Measurements from ENCODE around the gene ENAH.

ENAH gene

DNA sequence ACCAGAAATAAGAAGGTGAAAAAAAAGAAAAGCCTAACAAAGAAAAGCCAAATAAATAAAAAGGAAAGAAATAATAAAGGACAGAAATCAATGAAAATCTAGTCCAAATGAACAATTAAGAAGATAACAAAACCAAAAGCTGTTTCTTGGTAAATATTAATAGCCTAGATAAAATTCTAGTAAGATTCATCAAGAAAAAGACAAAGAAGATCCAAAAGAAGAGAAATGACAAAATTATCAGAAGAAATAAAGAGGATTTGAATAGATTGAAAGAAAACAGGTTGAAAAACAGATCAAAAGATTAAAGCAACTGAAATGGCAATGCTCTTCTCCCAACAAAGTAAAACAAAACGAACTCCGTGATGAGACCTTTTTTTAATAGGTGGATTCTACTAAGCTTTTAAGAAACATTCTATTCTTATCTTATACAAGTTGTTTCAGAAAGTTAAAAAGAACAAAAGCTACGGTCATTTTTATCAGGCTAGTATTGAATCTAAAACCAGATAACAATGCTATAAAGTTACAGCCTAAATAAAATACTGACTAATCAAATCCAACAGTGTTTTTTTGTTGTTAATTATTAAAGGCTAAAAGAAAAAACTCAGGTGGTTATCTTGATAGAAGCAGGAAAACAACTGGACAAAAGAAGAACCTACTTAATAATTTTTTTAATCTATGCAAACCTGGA lies 50.9 kb downstream of the ENAH start:
- DNase-seq = no peak

DNA sequence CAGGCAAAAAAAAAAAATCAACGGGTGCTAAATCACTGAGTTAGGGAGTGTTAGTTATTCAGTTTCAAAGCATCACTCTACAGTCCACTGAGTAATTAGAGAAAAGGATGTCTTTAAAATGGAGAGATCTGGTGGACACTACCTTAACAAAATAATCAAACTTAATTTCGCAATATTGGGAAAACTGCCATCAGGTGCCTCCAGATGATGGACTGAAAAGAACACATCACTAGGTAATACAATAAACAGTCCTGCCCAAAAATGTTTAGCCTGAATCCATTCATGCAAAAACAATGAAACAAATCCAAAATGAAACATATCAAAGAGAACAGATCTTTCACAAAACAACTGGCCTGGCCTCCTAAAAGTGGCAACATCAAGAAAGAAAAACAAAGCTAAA lies 54.1 kb downstream of the ENAH start:
- DNase-seq = no peak

DNA sequence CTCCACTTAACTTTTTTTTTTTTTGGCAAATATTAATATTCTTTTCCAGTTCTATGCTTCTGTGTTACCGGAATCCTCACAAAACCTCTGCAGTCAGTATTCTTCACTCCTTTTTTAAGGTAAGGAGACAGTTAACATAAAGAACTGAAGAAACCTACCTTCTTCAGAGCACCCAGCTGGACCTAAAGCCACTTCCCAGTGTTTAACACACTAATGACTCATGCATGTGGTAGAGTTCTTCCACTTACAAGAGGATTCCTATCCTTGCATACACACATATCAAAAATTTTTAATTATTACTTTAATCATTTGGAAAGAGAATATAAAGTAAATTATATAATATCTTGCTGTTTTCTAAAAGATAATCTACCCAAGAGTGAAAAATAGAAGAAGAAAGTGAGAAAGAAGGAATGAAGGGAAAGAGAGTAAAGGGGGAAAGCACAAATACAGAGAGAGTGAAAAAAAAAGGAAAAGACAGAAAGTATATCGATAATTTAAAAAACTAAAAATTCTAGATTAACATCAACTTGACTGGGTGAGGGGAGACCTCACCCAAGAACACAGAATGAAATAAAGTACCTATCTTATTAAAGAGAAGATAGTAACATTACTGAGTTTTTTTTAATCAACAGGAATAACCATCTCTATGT lies 54.9 kb downstream of the ENAH start:
- DNase-seq = no peak

DNA sequence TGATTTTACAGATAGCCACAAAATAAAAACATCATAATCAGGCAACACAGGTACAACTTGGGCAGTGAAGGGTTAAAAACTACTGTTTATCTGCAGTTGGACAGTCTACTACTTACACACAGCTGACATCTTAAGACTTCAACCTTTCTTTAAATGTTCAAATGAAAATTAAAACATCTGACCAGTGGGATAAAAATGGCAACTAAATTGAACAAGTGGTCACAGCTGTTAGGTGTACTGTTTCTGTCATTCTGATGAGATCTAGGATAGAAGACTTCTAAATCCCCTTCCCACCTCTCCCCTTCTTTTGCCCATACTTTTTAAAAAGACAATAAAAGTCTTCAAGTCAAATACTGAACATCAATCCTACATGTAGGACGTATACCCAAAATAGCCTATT lies 56.2 kb downstream of the ENAH start:
- no peak for DNase-seq

DNA sequence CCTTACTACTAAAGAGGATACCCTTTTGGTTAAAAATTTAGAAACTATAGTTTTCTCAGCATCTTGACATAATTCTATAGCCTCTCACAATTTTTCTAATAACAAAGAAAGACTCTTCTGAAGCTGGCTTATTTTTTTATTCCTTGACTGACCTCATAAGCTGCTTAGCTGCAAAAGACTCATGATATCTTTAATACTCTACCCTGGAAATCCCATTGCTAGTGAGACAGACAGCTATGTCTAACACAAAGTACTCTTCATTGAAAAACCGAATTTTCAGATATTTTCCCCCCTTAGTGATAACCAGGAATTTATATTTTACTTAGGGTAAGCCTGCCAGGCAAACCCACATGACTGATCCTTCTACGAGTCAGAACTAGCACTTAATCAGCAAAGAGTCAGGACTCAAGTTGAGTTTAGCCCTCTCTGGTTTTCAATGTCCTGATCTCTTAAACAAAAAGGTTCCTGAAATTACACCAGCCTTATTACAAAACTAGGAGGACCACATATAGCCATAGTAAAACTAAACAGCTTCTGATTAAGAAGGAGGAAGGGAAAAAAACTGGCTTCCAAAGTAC lies 56.9 kb downstream of the ENAH start:
- DNase-seq = no peak

DNA sequence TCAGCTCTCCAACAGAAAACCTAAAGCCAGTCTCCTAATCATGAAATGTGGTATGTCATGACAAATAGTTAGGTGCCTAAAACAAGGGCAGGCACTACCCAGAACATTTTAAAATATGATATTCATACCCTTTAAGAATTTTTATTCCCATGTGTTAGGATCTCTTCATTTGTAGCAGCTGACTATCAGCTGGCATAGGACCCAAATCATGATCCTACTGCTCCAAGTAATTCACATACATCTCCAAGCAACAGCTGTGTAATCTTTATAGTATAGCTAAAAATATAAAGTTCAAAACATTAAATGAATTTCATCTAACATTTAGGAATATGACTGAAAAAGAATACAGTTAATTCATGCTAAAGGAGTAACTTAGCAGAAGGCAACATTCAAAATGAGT lies 57.5 kb downstream of the ENAH start:
- no peak for DNase-seq

DNA sequence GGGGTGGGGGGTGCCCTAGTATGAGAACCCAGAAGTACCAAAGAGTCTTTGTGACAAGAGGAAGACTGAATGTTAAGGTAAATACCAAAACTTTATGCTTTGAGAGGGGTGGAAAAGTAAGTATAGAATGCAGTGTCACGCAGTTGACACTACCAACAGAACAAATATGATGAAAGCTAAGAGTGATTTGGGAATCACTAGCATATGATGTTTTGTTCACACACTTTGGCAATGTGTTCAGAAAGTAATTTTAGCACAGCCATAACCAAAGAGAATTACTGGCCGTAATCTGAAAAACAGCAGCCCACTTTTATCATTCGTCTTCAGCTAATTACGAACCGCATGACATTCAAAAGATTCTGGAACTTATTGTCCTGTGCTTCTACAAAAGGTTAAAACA lies 59.5 kb downstream of the ENAH start:
- DNase-seq = no peak

DNA sequence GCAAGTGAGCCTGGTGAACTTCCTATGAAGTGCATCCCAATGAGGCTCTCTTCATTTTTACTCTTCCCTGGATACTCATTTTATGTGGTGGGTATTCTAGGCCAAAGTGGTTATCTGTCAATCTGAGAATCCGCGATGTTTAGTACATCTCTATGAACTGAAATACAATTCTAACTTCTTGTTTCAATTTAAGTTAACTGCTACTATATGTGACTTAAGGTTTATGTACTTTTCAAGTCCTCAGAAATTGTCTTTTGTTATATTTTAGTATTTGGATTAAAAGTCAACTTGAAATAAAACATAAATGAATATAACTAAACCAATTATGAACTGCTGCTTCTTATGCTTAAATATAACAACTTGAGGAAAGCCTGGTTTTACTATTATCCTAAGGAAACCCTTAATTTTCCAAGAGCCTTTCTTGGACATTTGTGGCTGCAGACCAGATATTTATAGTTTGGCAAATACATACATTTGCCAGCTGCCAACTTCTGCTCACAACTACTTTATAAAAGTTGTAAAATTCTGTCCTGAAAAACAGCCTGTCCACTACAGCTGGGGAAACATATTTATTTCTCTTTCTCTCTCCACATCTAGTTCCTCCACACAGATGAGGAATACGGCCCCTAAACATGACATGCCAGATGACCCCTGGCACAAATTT lies 60.4 kb downstream of the ENAH start:
- DNase-seq = no peak

DNA sequence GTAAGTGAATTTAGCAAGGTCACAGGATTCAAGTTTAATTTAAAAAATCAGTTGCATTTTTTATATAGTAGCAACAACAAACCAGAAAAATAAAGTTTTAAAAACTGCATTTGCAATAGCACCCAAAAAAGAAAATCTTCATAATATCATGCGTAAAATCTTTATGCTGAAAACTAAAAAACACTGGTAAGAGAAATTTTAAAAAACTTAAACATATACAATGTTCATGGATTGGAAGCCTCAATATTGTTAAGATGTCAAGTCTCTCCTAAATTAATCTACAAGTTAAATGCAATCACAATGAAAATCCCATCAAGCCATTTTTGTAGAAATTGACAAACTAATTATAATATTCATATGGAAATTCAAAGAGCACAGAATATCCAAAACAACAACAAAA lies 65.6 kb downstream of the ENAH start:
- DNase-seq = no peak

DNA sequence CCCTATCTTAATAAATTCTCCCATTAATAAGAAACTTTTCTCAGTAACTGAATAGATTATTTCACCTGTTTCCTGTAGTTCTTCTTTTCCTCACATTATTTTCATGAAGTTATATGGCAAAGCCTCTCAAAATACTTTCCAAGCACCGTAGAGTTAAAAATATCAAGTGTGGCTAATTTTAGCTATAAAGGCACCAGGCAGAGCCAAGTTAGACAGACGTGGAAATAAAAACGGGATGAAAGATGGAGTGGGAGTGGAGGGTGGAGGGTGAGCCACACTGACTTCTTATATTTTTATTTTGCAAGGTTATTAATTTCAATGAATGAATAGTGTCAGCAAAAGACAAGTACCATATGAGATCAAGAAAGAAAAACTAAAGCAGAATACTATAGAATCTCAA lies 71.7 kb downstream of the ENAH start:
- DNase-seq = no peak

DNA sequence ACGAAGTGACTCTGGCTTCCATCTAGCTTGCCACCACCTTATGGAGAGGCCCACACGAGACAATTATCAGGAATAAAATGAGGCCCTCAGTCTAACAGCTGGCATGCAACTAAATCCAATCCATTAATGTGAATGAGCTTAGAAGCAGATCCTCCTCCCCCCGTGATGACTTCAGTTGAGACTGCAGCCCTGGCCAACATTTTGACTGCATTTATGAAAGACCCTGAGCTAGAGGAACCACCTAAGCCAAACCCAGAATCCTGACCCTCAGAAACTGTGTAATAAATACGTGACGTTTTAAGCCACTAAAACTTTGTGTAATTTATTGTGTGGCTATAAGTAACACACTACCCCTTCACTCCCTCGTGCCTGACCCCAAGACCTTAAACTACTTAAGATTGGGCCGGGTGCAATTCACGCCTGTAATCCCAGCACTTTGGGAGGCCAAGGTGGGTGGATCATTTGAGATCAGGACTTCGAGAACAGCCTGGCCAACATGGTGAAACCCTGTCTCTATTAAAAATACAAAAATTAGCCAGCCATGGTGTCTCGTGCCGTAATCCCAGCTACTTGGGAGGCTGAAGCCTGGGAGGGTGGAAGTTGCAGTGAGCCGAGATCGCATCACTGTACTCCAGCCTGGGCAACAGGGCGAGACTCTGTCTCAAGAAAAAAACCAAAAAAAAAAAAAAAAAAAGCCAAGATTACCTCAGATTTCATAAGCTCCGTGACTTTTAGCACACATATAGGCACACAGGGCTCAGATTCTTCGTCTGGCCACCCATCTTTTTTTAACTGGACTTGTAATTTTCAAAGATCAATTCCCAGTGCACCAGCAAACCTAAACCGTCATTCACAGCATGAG lies 72.5 kb downstream of the ENAH start:
- no peak for DNase-seq

DNA sequence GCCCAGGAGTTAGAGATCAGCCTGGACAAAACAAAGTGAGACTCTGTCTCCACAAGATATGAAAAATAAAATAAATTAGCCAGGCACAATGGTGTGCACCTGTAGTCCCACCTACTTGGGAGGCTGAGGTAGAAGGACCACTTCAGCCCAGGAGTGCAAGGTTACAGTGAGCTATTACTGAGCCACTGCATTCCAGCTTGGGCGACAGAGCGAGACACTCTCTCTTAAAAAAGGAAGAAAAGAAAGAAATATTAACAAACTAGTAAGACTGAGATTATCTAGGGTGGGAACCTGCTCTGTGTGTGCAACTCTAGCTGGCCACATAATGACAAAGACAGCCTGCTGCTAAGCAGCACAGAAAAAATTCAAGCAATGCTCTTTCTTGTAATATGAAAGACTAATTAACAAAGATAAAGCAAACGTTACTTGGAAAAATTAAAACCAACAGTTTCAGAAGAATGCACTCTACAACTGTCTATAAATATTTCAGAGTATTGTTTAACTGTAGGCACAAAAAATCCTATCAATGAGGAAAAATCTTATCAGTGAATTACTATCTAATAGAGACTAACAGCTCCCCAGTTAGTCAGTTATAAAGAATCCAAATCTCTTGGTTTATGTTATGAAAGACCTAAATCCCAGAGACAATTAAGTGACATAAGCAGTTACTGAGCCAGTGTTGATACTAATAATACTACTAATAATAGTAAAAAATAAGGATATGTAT lies 74.5 kb downstream of the ENAH start:
- no peak for DNase-seq

DNA sequence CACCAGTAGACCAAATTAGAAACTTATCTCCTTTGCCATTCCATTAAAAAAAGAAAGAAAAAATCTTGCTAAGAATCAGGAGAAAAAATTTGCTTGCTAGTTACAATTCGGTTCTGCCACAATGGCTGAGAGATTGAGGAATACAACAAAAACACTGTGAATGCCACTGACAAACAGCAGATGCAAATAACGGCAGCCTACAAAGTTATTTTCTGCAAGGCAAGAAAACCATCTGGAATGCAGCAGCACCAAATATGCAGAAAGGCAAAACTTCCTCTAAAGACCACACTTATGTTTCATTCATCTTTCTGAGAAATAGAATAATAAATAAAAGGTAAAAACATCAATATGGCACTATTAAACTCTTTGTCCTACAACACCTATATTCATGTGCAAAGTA lies 75.7 kb downstream of the ENAH start:
- DNase-seq = no peak

DNA sequence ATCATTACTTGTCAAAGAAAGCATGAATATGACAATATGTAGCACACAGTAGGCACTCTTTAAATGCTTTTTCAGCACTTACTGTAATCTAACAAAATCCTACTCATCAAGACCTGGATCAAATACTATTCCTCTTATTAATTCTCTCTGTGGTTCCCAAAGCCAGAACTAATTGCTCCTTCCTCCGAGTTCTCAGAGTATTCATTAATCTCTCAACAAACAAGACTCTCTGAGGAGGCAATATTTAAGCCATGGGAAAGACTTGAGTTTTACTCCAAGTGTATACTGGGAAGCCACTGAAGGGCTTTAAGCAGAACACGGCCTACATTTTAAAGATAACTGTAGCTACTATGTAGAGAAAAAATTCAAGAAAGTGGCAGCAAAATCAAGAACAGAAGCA lies 79.7 kb downstream of the ENAH start:
- no peak for DNase-seq

DNA sequence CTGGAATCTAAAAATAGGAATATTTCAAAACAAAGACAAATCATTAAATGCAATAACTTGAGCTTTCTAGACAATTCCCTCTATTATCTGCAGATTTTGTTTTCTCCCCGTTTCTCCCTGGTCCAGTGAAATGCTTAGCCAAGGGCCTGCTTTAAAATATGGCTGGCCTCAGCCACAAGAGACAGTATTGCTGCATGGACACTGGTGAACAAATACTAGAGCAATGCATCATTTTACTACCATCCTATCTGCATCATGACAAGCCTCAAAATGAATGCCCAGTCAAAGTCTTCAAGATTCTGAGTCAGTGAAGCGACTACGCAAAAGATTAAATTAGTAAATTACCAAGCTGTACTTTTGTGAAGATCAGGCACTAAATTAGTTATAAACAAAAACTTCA lies 80.5 kb downstream of the ENAH start:
- no peak for DNase-seq

DNA sequence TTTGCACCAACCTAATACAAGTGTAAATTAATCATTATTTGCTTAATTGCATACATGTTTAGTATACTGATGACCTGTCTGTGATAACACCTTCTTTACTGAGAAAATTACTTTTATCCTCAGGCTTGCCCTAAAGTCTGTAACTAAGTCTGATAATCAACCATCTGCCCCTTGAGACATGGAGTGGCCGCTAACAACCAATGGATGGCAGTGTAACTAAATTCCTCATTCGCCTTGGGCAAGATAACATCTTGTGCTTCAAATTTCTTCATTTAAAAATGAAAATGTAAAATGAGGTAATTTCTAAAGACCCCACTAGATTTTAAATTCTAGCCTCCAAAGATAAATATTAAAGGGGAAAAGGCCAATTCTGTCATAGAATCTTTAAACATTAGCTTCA lies 85.1 kb downstream of the ENAH start:
- no peak for DNase-seq

DNA sequence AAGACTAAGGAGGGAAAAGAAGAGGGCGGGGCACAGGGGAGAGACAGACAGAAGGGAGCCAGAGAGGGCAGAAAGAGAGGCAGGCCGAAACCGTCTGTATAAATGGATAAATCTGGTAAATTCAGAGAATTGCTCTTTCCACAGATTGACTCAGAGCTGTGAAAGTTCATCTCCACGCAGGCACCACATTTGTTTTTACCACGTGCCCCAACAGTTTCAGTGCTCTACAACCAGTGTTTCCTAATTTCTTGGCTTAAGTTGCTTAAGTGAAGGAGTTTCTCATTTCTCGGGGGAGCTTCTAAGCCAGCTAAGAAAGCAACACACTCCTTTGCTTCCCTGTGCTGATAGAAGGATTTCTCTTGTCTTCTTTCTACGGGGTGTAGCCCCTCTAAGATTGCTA lies 87.1 kb downstream of the ENAH start:
- DNase-seq = no peak

DNA sequence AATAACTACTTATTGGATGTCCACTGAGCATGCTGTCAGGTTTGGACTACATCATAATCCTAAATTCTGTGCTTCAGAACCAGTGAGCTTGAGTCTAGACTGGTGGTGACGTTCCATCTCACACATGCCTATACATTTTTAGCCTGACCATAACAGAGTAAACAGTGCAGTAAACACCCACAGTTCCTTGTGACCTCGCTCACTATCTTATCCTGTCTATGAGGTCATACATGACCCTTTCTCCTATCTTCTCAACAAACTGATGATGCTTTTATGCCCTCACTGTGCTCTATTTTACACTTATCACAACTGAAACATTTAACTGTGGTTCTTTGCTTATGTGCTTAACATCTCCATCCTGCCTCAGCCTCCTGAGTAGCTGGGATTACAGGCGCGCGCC lies 91.2 kb downstream of the ENAH start:
- no peak for DNase-seq

DNA sequence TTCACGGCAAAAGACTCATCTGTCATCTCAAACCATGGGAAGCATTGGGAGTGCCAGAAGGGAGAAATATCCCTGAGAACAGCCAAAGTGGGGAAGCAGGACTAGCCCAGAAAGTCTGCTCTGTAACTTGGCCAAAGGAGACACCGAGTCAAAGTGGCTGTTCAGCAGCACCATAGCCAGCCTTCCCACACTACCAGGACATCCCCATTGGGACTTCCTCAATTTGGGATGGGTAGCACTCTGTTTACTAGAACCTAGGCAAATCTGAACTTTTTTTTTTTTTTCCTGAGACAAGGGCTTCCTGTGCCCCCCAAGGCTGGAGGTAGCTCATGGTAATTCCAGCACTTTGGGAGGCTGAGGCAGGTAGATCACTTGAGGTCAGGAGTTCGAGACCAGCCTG lies 93.0 kb downstream of the ENAH start:
- DNase-seq = no peak

DNA sequence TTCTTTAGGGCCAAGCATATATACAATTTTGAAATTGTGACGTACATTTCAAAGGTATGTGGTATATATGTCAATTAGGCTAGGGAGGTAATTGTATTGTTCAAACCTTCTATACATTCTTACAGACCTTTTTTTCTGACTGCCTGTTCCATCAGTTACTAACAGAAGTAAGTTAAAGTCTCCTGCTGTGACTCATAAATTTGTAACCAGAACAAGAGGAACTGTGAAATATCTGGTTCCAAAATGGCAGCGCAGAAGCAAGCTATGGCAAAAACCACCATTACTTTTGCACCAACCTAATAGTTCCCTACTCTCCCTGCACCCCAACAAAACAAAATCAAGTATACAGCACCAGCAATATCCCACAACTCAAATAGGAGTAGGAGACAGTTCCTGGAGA lies 93.6 kb downstream of the ENAH start:
- DNase-seq = no peak

DNA sequence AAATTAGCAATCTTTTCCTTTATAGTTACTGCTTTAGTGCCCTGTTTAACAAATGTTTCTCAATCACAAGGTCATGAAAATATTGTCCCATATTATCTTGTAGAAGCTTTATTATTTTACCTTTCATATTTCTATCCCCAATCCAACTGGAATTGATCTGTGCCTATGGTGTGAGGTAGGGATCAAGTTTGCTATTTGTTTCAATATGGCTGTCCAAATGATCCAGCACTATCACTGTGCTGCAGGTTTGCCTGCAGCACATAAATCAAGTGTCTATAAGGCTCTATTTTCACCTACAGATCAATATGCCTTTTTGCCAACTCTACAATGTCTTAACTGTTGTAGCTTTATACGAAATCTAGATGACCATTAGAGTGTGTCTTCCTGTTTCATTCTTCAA lies 96.2 kb downstream of the ENAH start:
- no peak for DNase-seq

DNA sequence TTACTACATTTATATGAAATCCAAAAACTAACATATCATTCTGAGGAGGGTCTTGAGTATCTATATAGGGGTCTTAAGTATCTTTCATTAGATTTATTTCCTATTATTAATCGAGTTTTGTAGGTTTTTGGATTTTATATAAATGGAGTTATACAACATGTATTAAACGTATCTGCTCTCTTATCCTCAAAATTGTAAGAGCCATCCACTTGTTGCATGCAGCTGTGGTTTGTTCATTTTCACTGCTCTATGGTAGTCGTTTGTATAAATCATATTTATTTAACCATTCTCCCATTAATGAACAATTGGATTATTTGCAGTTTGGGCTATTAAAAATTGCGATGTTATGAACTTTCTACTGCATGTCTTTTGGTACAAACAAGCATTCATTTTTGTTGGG lies 97.1 kb downstream of the ENAH start:
- DNase-seq = no peak
